IMR-90 (cell line): Measurements from ENCODE around the gene ZNF827. TPM values are rescaled to one million over a fixed set of nuclear protein-coding genes. Genes with fewer than 3 reads are reported as not detected.

Experiments used
- ATAC-seq: fragments of 200-7000 bp; cut with Tn5 transposase; 2 replicates; pipeline ENCODE4 v1.9.1; 2020; ENCODE audit warnings: low read depth, mild to moderate bottlenecking, moderate library complexity
- BruUV-seq: library from RNA; stranded (reverse); fragments of 400-500 nt; replicated peaks from 2 replicates; lab custom pipeline; 2021; lab: Mats Ljungman, UMichigan
- CTCF ChIA-PET: fragments of 300-600 bp; formaldehyde crosslinking; extraction: SDS; loops from one replicate; lab custom pipeline; 2021; ENCODE audit warnings: antibody characterized with exemption; lab: Yijun Ruan, JAX
- POLR2A ChIA-PET: fragments of 300-600 bp; sonication (Branson Sonifier 250); formaldehyde crosslinking; loops from one replicate; lab custom pipeline; 2022; ENCODE audit warnings: antibody characterized with exemption; ENCODE audit not compliant: unreplicated experiment; lab: Charles Lee
- DNase-seq: peaks from one replicate; pipeline ENCODE4 v3.0.0; 2013
- H2AFZ ChIP-seq: replicated peaks from 2 replicates; pipeline ENCODE3; 2013; ENCODE audit warnings: low read length, mild to moderate bottlenecking; ENCODE audit not compliant: poor library complexity
- H2AK5ac ChIP-seq: 2 replicates; pipeline ENCODE4 v1.6.1; 2013; ENCODE audit warnings: low read depth, low read length, inconsistent platforms
- H2AK9ac ChIP-seq: replicated peaks from 2 replicates; pipeline ENCODE3; 2013; ENCODE audit warnings: mild to moderate bottlenecking, low read depth, low read length, moderate library complexity; ENCODE audit not compliant: poor library complexity
- H2BK120ac ChIP-seq: 2 replicates; pipeline ENCODE4 v1.6.1; 2013; ENCODE audit warnings: low read depth, low read length, inconsistent platforms
- H2BK15ac ChIP-seq: 3 replicates; pipeline ENCODE4 v1.6.1; 2013; ENCODE audit warnings: low read depth, low read length, inconsistent platforms
- H2BK20ac ChIP-seq: 2 replicates; pipeline ENCODE4 v1.6.1; 2013; ENCODE audit warnings: low read depth, mild to moderate bottlenecking, inconsistent platforms, low read length, moderate library complexity
- H2BK5ac ChIP-seq: 2 replicates; pipeline ENCODE4 v1.6.1; 2013; ENCODE audit warnings: mild to moderate bottlenecking, low read depth, low read length, inconsistent platforms; ENCODE audit not compliant: poor library complexity, severe bottlenecking
- H3K14ac ChIP-seq: replicated peaks from 2 replicates; pipeline ENCODE4 v1.6.1; 2013; ENCODE audit warnings: low read depth, low read length, inconsistent platforms
- H3K18ac ChIP-seq: 2 replicates; pipeline ENCODE4 v1.6.1; 2013; ENCODE audit warnings: low read depth, low read length, control low read depth
- H3K23ac ChIP-seq: 2 replicates; pipeline ENCODE4 v1.6.1; 2013; ENCODE audit warnings: low read depth, low read length, inconsistent platforms
- H3K27ac ChIP-seq: 2 replicates; pipeline ENCODE4 v1.5.1; 2013; ENCODE audit warnings: mild to moderate bottlenecking, control low read depth, low read length; ENCODE audit not compliant: insufficient read depth
- H3K27me3 ChIP-seq: 2 replicates; pipeline ENCODE4 v1.6.1; 2013; ENCODE audit warnings: low read length; ENCODE audit not compliant: control insufficient read depth, insufficient read depth
- H3K36me3 ChIP-seq: 2 replicates; pipeline ENCODE4 v1.6.1; 2013; ENCODE audit warnings: low read length, mixed read lengths; ENCODE audit not compliant: control insufficient read depth, insufficient read depth
- H3K4ac ChIP-seq: 2 replicates; pipeline ENCODE4 v1.6.1; 2013; ENCODE audit warnings: low read depth, low read length, inconsistent platforms
- H3K4me1 ChIP-seq: 2 replicates; pipeline ENCODE4 v1.6.1; 2013; ENCODE audit warnings: low read length, mixed read lengths; ENCODE audit not compliant: control insufficient read depth, insufficient read depth
- H3K4me2 ChIP-seq: 2 replicates; pipeline ENCODE4 v1.6.1; 2013; ENCODE audit warnings: low read depth, mild to moderate bottlenecking, control low read depth, low read length, moderate library complexity
- H3K4me3 ChIP-seq: 2 replicates; pipeline ENCODE4 v1.5.1; 2013; ENCODE audit warnings: low read depth, mild to moderate bottlenecking, control low read depth, low read length, moderate library complexity; ENCODE audit not compliant: insufficient read depth
- H3K56ac ChIP-seq: 2 replicates; pipeline ENCODE4 v1.6.1; 2013; ENCODE audit warnings: low read length, inconsistent platforms; ENCODE audit not compliant: insufficient read depth; ENCODE audit errors: extremely low read depth
- H3K79me1 ChIP-seq, 2 experiments: 2 replicates each; pipeline ENCODE4 v1.6.1; 2013; ENCODE audit warnings: low read length in 2 of 2, inconsistent platforms in 1 of 2, low read depth in 1 of 2
- H3K9ac ChIP-seq: 2 replicates; pipeline ENCODE4 v1.6.1; 2013; ENCODE audit warnings: low read depth, low read length, control low read depth
- H3K9me1 ChIP-seq: 2 replicates; pipeline ENCODE4 v1.6.1; 2013; ENCODE audit warnings: low read length, inconsistent platforms; ENCODE audit not compliant: insufficient read depth
- H3K9me3 ChIP-seq: 2 replicates; pipeline ENCODE4 v1.6.1; 2013; ENCODE audit warnings: low read length; ENCODE audit not compliant: control insufficient read depth, insufficient read depth
- H4K20me1 ChIP-seq: 2 replicates; pipeline ENCODE4 v1.6.1; 2013; ENCODE audit warnings: low read length, inconsistent platforms; ENCODE audit not compliant: insufficient read depth
- H4K5ac ChIP-seq: 2 replicates; pipeline ENCODE4 v1.6.1; 2013; ENCODE audit warnings: mild to moderate bottlenecking, low read depth, low read length, control low read depth
- H4K8ac ChIP-seq, 2 experiments: 2 replicates each; pipeline ENCODE4 v1.6.1; 2013; ENCODE audit warnings: low read depth in 2 of 2, low read length in 2 of 2, control low read depth in 1 of 2, inconsistent platforms in 1 of 2
- H4K91ac ChIP-seq: 2 replicates; pipeline ENCODE4 v1.6.1; 2013; ENCODE audit warnings: low read depth, low read length, inconsistent platforms; ENCODE audit not compliant: insufficient read depth
- BHLHE40 ChIP-seq: fragments of 150-350 bp; IDR thresholded peaks from 2 replicates; pipeline ENCODE4 v1.6.1; 2016; ENCODE audit warnings: mild to moderate bottlenecking, low read depth, low read length
- CEBPB ChIP-seq: IDR thresholded peaks from 2 replicates; pipeline ENCODE4 v1.6.1; 2012; ENCODE audit warnings: low read depth, low read length, improper control_type of control experiment
- CHD1 ChIP-seq: IDR thresholded peaks from 2 replicates; pipeline ENCODE4 v1.6.1; 2012; ENCODE audit warnings: low read depth, low read length, improper control_type of control experiment
- CTCF ChIP-seq: conservative IDR thresholded peaks from 2 replicates; pipeline ENCODE4 v1.5.1; 2012; ENCODE audit warnings: mild to moderate bottlenecking, low read depth, low read length, improper control_type of control experiment
- FOS ChIP-seq: fragments of 150-350 bp; IDR thresholded peaks from 2 replicates; pipeline ENCODE4 v1.6.1; 2016; ENCODE audit warnings: low read depth, low read length
- MAFK ChIP-seq: IDR thresholded peaks from 2 replicates; pipeline ENCODE4 v1.6.1; 2012; ENCODE audit warnings: low read depth, low read length, improper control_type of control experiment
- MAZ ChIP-seq: IDR thresholded peaks from 2 replicates; pipeline ENCODE4 v1.6.1; 2012; ENCODE audit warnings: low read depth, mild to moderate bottlenecking, low read length, improper control_type of control experiment, moderate library complexity, borderline replicate concordance
- MXI1 ChIP-seq: IDR thresholded peaks from 2 replicates; pipeline ENCODE4 v1.6.1; 2012; ENCODE audit warnings: low read depth, mild to moderate bottlenecking, low read length, moderate library complexity, borderline replicate concordance
- NFE2L2 ChIP-seq: fragments of 150-350 bp; IDR thresholded peaks from 2 replicates; pipeline ENCODE4 v1.6.1; 2016; ENCODE audit warnings: low read depth, mild to moderate bottlenecking, low read length
- POLR2A ChIP-seq: IDR thresholded peaks from 2 replicates; pipeline ENCODE4 v1.6.1; 2012; ENCODE audit warnings: mild to moderate bottlenecking, low read depth, low read length
- RAD21 ChIP-seq: IDR thresholded peaks from 2 replicates; pipeline ENCODE4 v1.6.1; 2012; ENCODE audit warnings: low read length, improper control_type of control experiment
- RCOR1 ChIP-seq: IDR thresholded peaks from 2 replicates; pipeline ENCODE4 v1.6.1; 2012; ENCODE audit warnings: mild to moderate bottlenecking, low read length, improper control_type of control experiment; ENCODE audit not compliant: insufficient replicate concordance
- RFX5 ChIP-seq: IDR thresholded peaks from 2 replicates; pipeline ENCODE4 v1.8.0; 2012; ENCODE audit warnings: low read depth, mild to moderate bottlenecking, low read length, moderate library complexity
- SMC3 ChIP-seq: fragments of 150-350 bp; IDR thresholded peaks from 2 replicates; pipeline ENCODE4 v1.6.1; 2016; ENCODE audit warnings: low read depth, mild to moderate bottlenecking, antibody characterized with exemption, low read length, moderate library complexity
- USF2 ChIP-seq: fragments of 150-350 bp; IDR thresholded peaks from 2 replicates; pipeline ENCODE4 v1.6.1; 2017; ENCODE audit warnings: mild to moderate bottlenecking, antibody characterized with exemption, low read length, low read depth
- WGBS, 2 experiments: methylation state at CpG; one replicate each; pipeline versions ENCODE4 v1.1.5 to v1.1.7; 2013; ENCODE audit warnings: missing lambda C conversion rate in 2 of 2; ENCODE audit not compliant: insufficient read length in 1 of 2; ENCODE audit errors: extremely low coverage in 2 of 2; 5-methylcytosine and 5-hydroxymethylcytosine counted together
- dilution Hi-C: fragments of 300-500 bp; cut with HindIII; formaldehyde crosslinking; loops from one replicate; pipeline ENCODE4 v1.14.3; 2018; ENCODE audit warnings: low sequenced_read_pairs; ENCODE audit not compliant: unreplicated experiment
- in situ Hi-C: fragments of 300-500 bp; cut with MboI; formaldehyde crosslinking; loops from 3 replicates; pipeline ENCODE4 v1.14.3; 2019; ENCODE audit warnings: low sequenced_read_pairs, inconsistent platforms, mixed read lengths
- intact Hi-C: fragments of 100-400 bp; cut with micrococcal nuclease; formaldehyde crosslinking; loops from 2 replicates; pipeline ENCODE4 v1.10.0; 2022
- polyA plus RNA-seq, 3 experiments: library from polyadenylated mRNA; depleted of rRNA; stranded (reverse); fragments of >200 nt; gene quantifications; 2 replicates each; pipeline ENCODE4 v1.2.3, GENCODE V29; 2012; ENCODE audit warnings: low replicate concordance in 1 of 3
- total RNA-seq: library from RNA; depleted of rRNA; stranded (reverse); fragments of >200 nt; gene quantifications from 2 replicates; pipeline ENCODE4 v1.2.3, GENCODE V29; 2012

The ZNF827 gene
- total and polyA plus RNA-seq, 2 of the 4 experiments (the other 2 are of a cell fraction), result 6.6 to 31.7 TPM

GRCh38 chr4:145904413-145905177 is 34.0 kb downstream of the ZNF827 start:
- Histone ChIP-seq H3K14ac (0 out of 2 replicates have a peak overlapping the region, but pooled peaks have one; percentile 45), H3K4me3 (no peak overlapping the region), H2BK120ac (no peak overlapping the region), H3K9me3 (no peaks in the 10 kb centered on the region), H4K5ac (no peak overlapping the region), H3K27ac (no peak overlapping the region), H3K79me1 (peaks cover 29 to 60% of the 10 kb centered on the region in 2 experiments), H2BK15ac (no peak overlapping the region), H3K9me1 (peaks cover 16% of the 10 kb centered on the region), H3K27me3 (no peaks in the 10 kb centered on the region), H2AK9ac (no peak overlapping the region), H4K20me1 (peaks cover 16% of the 10 kb centered on the region), H3K9ac (no peak overlapping the region), H3K4ac (no peak overlapping the region), H3K4me2 (no peak overlapping the region), H3K36me3 (peaks cover 11% of the 10 kb centered on the region), H2AK5ac (no peak overlapping the region), H2BK20ac (no peak overlapping the region), H3K56ac (no peak overlapping the region), H4K91ac (no peak overlapping the region), H2BK5ac (no peak overlapping the region), H3K18ac (no peak overlapping the region), H3K4me1 (peaks cover 13% of the 10 kb centered on the region), H3K23ac (no peak overlapping the region), H2AFZ (no peak overlapping the region), H4K8ac (no peak overlapping the region)
- ATAC-seq (no peak; the same call in 1 of the 2 replicates), DNase-seq (peak; percentile 8)
- ChIA-PET CTCF (no interaction called here), POLR2A (no interaction called here)
- intact Hi-C loops, result no loop called here
- dilution Hi-C loops, result no loop called here
- BruUV-seq, result no TSS peak
- 84% methylated on average over 6 of the region's 7 CpGs; no CpG with 5 or more reads in 1 of the 2 experiments for WGBS, 2 experiments
- in situ Hi-C loops, result no loop called here
- TF ChIP-seq CHD1, result no peak
- no peak for TF ChIP-seq CTCF
- no peak for TF ChIP-seq USF2
- no peak for TF ChIP-seq BHLHE40
- TF ChIP-seq RAD21, result no peak
- no peak for TF ChIP-seq CEBPB
- TF ChIP-seq FOS, result no peak
- TF ChIP-seq MAFK, result no peak
- no peak for TF ChIP-seq MXI1
- no peak for TF ChIP-seq SMC3
- no peak for TF ChIP-seq POLR2A
- no peak for TF ChIP-seq RCOR1
- no peak for TF ChIP-seq NFE2L2
- TF ChIP-seq RFX5, result no peak
- no peak for TF ChIP-seq MAZ
